ENCODE measurements around the gene ATAD1. TPM values are rescaled to one million over a fixed set of nuclear protein-coding genes. Genes with fewer than 3 reads are reported as not detected.

The ATAD1 gene
- polyA plus RNA-seq, 2 donors: 7.2 to 14.2 TPM

DNA sequence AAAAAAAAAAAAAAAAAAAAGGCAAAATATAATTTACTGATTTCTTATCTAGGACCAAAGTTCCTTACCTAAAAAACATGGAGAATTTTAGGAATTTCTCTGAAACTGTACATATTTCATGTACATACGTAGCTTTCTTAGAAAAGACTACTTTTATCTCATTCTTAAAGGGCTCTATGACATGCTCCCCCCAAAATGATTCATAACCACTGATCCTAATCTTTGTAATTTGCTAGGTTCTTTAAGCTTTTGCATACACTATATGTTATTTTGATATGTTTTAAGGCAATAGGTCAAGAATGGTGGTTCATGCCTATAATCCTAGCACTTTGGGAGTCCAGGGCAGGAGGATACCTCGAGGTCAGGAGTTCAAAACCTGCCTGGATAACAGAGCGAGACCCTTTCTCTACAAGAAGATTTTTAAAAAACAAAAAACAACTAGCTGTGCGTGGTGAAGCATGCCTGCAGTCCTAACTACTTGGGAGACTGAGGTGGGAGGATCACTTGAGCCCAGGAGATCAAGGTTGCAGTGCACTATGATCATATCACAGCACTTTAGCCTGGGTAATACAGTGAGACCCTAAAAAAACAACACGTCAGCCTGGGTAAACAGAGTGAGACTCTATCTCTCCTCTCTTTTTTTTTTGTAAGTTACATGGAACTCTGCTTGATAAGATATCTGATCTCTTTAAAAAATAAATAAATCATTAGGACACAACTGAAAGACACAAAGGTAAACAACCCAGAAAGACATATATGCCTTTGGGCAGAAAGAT is 54.8 kb downstream of the ATAD1 start:
- Histone ChIP-seq H3K27ac (ENCODE audit: low read depth in 2 of 2, low read length in 1 of 2) (no peak overlapping the region), H3K36me3 (ENCODE audit: control insufficient read depth in 2 of 2, insufficient read depth in 2 of 2, low read length in 1 of 2) (no peaks in the 10 kb centered on the region), H3K4me3 (ENCODE audit: low read depth in 1 of 2, low read length in 2 of 2) (no peak overlapping the region), H3K27me3 (ENCODE audit: control insufficient read depth in 1 of 2, insufficient read depth in 2 of 2, low read length in 2 of 2) (no peaks in the 10 kb centered on the region), H3K9me3 (ENCODE audit: control insufficient read depth in 2 of 2, insufficient read depth in 1 of 2, low read depth in 1 of 2, low read length in 1 of 2) (no peaks in the 10 kb centered on the region), H3K4me1 (ENCODE audit: control insufficient read depth in 2 of 2, insufficient read depth in 2 of 2, low read length in 1 of 2) (no peaks in the 10 kb centered on the region)
- WGBS, 2 donors: 89 to 93% methylated on average over 5 of the region's 5 CpGs

DNA sequence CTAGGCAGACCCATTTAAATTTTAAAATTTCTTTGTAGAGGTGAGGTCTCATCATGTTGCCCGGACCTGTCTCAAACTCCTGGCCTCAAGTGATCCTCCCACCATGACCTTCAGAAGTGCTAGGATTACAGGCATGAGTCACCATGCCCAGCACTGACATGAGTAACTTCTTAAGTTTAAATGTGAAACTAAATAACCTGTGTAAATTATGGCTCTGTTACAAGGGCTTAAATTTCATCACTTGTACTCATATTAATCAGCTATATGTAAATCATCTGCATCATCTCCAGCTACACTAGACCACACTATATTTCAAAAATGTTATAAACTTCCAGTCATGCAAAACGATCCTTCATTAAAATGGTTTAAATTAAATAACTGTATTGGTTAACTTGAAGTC is 56.1 kb downstream of the ATAD1 start:
- WGBS, 2 donors: 50 to 63% methylated on average over 2 of the region's 2 CpGs
- no peak overlapping the region for H3K4me3 ChIP-seq (ENCODE audit: low read depth in 1 of 2, low read length in 2 of 2)
- no peaks in the 10 kb centered on the region for H3K4me1 ChIP-seq (ENCODE audit: control insufficient read depth in 2 of 2, insufficient read depth in 2 of 2, low read length in 1 of 2)
- no peaks in the 10 kb centered on the region for H3K36me3 ChIP-seq (ENCODE audit: control insufficient read depth in 2 of 2, insufficient read depth in 2 of 2, low read length in 1 of 2)
- H3K27me3 ChIP-seq (ENCODE audit: control insufficient read depth in 1 of 2, insufficient read depth in 2 of 2, low read length in 2 of 2): no peaks in the 10 kb centered on the region
- no peak overlapping the region for H3K27ac ChIP-seq (ENCODE audit: low read depth in 2 of 2, low read length in 1 of 2)
- no peaks in the 10 kb centered on the region for H3K9me3 ChIP-seq (ENCODE audit: control insufficient read depth in 2 of 2, insufficient read depth in 1 of 2, low read depth in 1 of 2, low read length in 1 of 2)

DNA sequence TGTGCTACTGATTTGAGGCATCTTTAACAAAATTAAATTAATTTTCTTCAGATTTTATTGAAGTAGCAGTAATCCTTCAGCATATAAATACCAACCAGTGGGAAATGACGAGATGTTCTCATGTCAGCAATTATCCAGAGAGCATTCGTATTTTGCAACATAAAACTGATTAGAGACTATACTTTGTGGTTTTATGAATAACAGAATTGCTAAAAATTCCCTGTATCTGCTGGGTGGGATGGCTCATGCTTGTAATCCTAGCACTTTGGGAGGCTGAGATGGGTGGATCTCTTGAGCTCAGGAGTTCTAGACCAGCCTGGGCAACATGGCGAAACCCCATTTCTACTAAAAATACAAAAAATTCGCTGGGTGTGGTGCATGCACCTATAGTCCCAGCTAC is 56.9 kb downstream of the ATAD1 start:
- Histone ChIP-seq H3K4me1 (ENCODE audit: control insufficient read depth in 2 of 2, insufficient read depth in 2 of 2, low read length in 1 of 2) (no peaks in the 10 kb centered on the region), H3K27ac (ENCODE audit: low read depth in 2 of 2, low read length in 1 of 2) (no peak overlapping the region), H3K36me3 (ENCODE audit: control insufficient read depth in 2 of 2, insufficient read depth in 2 of 2, low read length in 1 of 2) (no peaks in the 10 kb centered on the region), H3K27me3 (ENCODE audit: control insufficient read depth in 1 of 2, insufficient read depth in 2 of 2, low read length in 2 of 2) (no peaks in the 10 kb centered on the region), H3K9me3 (ENCODE audit: control insufficient read depth in 2 of 2, insufficient read depth in 1 of 2, low read depth in 1 of 2, low read length in 1 of 2) (no peaks in the 10 kb centered on the region), H3K4me3 (ENCODE audit: low read depth in 1 of 2, low read length in 2 of 2) (no peak overlapping the region)
- 93 to 96% methylated on average over 4 of the region's 4 CpGs for WGBS, 2 donors

DNA sequence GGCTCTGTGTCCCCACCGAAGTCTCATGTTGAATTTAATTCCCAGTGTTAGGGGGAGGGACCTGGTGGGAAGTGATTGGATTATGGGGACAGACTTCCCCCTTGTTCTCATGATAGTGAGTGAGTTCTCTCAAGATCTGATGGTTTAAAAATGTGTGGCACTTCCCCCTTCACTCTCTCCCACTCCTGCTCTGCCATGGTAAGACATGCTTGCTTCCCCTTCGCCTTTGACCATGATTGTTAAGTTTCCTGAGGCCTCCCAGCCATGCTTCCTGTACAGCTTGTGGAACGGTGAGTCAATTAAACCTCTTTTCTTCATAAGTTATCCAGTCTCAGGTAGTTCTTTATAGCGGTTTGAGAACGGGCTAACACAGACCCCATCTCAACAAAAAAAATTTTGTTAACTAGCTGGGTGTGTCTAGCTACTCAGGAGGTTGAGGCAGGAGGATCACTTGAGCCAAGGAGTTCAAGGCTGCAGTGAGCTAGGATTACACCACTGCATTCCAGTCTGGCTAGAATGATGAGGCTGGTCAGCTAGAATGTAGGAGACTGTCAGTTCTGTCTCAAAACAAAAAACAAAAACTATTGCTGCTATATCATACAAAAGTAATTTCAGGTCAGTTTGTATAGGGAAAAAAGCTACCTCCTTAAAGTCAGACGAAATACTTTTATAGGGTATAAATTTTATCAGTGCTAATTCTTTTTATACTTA is 57.7 kb downstream of the ATAD1 start:
- 81 to 82% methylated on average over 6 of the region's 6 CpGs for WGBS, 2 donors
- H3K36me3 ChIP-seq (ENCODE audit: control insufficient read depth in 2 of 2, insufficient read depth in 2 of 2, low read length in 1 of 2): peaks cover 0 to 3% of the 10 kb centered on the region in 2 donors
- H3K27ac ChIP-seq (ENCODE audit: low read depth in 2 of 2, low read length in 1 of 2): no peak overlapping the region
- no peaks in the 10 kb centered on the region for H3K9me3 ChIP-seq (ENCODE audit: control insufficient read depth in 2 of 2, insufficient read depth in 1 of 2, low read depth in 1 of 2, low read length in 1 of 2)
- no peaks in the 10 kb centered on the region for H3K27me3 ChIP-seq (ENCODE audit: control insufficient read depth in 1 of 2, insufficient read depth in 2 of 2, low read length in 2 of 2)
- no peaks in the 10 kb centered on the region for H3K4me1 ChIP-seq (ENCODE audit: control insufficient read depth in 2 of 2, insufficient read depth in 2 of 2, low read length in 1 of 2)
- H3K4me3 ChIP-seq (ENCODE audit: low read depth in 1 of 2, low read length in 2 of 2): no peak overlapping the region

DNA sequence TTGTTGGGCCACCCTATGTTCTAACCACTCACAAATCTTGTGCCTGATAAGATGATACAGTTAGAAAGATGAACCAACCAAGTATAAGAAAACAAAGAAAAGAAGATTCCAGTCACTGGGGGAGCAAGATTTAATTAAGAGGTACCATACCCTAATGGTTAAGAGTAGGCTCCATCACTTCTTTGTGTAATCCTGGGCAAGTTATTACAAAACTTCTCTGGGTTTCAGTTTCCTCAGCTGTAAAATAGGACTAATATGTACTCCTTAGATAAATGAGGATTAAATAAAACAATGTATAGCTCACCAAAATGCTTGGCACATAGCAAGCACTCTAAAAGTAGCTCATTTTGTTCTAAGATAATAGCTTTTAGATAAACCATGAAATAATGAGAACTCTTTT is 58.5 kb downstream of the ATAD1 start:
- H3K4me1 ChIP-seq (ENCODE audit: control insufficient read depth in 2 of 2, insufficient read depth in 2 of 2, low read length in 1 of 2): no peaks in the 10 kb centered on the region
- no peak overlapping the region for H3K4me3 ChIP-seq (ENCODE audit: low read depth in 1 of 2, low read length in 2 of 2)
- no peaks in the 10 kb centered on the region for H3K9me3 ChIP-seq (ENCODE audit: control insufficient read depth in 2 of 2, insufficient read depth in 1 of 2, low read depth in 1 of 2, low read length in 1 of 2)
- H3K27ac ChIP-seq (ENCODE audit: low read depth in 2 of 2, low read length in 1 of 2): no peak overlapping the region
- peaks cover 0 to 3% of the 10 kb centered on the region in 2 donors for H3K36me3 ChIP-seq (ENCODE audit: control insufficient read depth in 2 of 2, insufficient read depth in 2 of 2, low read length in 1 of 2)
- H3K27me3 ChIP-seq (ENCODE audit: control insufficient read depth in 1 of 2, insufficient read depth in 2 of 2, low read length in 2 of 2): no peaks in the 10 kb centered on the region

DNA sequence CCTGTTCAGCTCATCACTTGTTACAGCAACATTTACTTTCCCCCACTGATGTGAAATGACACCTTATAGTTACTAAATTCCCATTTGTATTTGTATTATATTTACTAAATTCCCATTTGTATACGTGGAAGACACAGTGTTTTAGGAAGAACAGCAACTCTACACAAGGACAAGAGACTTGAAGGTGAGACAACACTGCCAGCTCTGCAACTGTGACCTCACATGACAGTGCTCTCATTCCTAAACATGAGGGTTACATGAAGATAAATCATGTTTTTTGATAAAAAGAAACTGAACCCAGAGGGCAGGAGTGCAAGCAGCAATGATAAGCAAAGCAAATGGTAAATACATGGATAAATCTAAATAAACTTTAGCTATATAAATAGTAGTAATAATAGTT is 60.3 kb downstream of the ATAD1 start:
- H3K9me3 ChIP-seq (ENCODE audit: control insufficient read depth in 2 of 2, insufficient read depth in 1 of 2, low read depth in 1 of 2, low read length in 1 of 2): no peaks in the 10 kb centered on the region
- no peak overlapping the region for H3K4me3 ChIP-seq (ENCODE audit: low read depth in 1 of 2, low read length in 2 of 2)
- H3K4me1 ChIP-seq (ENCODE audit: control insufficient read depth in 2 of 2, insufficient read depth in 2 of 2, low read length in 1 of 2): no peaks in the 10 kb centered on the region
- H3K27me3 ChIP-seq (ENCODE audit: control insufficient read depth in 1 of 2, insufficient read depth in 2 of 2, low read length in 2 of 2): no peaks in the 10 kb centered on the region
- peaks cover 0 to 3% of the 10 kb centered on the region in 2 donors for H3K36me3 ChIP-seq (ENCODE audit: control insufficient read depth in 2 of 2, insufficient read depth in 2 of 2, low read length in 1 of 2)
- no peak overlapping the region for H3K27ac ChIP-seq (ENCODE audit: low read depth in 2 of 2, low read length in 1 of 2)
- WGBS, 2 donors: 84 to 89% methylated on average over 1 of the region's 1 CpG

DNA sequence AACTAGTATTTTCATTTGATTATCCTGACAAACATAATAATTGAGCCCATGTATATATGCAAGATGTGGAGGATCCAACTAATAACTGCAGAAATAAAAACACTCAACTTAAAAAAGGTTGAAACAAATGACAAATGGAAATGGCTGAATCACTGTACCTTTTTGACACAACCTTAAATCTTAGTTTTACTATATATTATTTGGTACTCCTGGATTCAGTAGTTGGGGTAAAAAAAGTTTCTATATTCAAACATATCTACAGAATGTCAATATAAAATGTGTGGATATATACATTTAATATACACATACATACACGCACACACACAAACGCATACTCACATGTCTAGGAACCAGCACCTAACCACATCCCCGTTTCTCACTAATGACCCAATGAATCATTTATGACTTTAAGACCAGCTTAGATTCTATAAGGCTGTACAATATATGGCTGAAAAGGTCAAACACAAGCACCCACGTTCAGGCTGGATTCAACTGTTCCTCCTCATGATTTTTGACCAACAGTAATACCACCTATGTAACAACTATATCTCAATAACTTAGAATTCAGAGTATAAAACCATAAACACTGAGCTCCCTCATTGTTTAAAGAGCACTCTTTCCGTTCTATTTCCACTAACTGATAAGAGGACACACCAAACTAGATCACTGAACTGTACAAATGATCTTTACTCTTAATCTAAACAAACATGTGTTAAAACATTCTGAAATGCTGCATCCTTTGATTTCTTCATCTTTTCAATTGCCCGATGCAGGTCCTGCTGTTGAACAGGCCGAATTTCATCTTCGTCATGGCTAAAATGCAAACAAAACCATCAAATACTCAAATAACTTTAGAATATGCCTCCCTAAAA is 63.8 kb downstream of the ATAD1 start:
- H3K27ac ChIP-seq (ENCODE audit: low read depth in 2 of 2, low read length in 1 of 2): no peak overlapping the region
- peaks cover 0 to 3% of the 10 kb centered on the region in 2 donors for H3K36me3 ChIP-seq (ENCODE audit: control insufficient read depth in 2 of 2, insufficient read depth in 2 of 2, low read length in 1 of 2)
- H3K27me3 ChIP-seq (ENCODE audit: control insufficient read depth in 1 of 2, insufficient read depth in 2 of 2, low read length in 2 of 2): no peaks in the 10 kb centered on the region
- no peaks in the 10 kb centered on the region for H3K9me3 ChIP-seq (ENCODE audit: control insufficient read depth in 2 of 2, insufficient read depth in 1 of 2, low read depth in 1 of 2, low read length in 1 of 2)
- H3K4me3 ChIP-seq (ENCODE audit: low read depth in 1 of 2, low read length in 2 of 2): no peak overlapping the region
- no peaks in the 10 kb centered on the region for H3K4me1 ChIP-seq (ENCODE audit: control insufficient read depth in 2 of 2, insufficient read depth in 2 of 2, low read length in 1 of 2)
- 88 to 92% methylated on average over 8 of the region's 8 CpGs for WGBS, 2 donors

DNA sequence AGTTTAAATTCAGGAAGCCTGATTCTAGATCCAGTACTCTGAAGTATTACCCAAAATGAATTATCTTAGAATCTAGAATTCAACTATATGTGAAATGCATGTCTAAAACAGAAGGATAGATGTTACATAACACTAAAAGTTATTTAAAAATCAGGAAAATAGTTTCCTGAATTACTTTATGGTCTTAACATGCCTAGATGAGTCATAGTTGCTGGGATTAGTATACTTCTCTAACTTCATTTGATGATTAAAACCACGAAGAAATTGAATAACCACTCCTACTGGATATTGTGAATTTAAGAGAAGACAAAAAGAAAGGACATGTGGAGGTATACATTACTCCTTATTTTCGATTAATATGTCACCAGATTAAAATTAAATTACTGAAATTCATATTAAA is 65.5 kb downstream of the ATAD1 start:
- no peak overlapping the region for H3K27ac ChIP-seq (ENCODE audit: low read depth in 2 of 2, low read length in 1 of 2)

DNA sequence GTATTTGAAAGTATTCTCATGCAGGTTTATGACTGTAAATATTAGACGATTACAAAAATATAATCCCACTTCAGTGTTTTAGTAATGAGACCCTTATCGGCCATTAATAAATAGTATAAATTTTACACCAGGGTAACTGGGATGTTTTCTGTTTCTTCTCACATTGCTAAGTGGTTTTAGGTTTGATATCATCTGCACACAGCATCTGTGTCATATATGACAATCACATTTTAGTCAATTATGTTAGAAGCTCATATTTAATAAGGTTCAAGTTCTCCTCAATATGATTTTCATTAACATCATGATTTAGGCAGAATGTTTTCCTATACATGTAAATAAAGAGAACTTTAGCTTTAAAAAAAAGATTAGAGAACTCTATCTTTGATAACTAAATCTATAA is 66.8 kb downstream of the ATAD1 start:
- H3K4me3 ChIP-seq (ENCODE audit: low read depth in 1 of 2, low read length in 2 of 2): no peak overlapping the region
- H3K9me3 ChIP-seq (ENCODE audit: control insufficient read depth in 2 of 2, insufficient read depth in 1 of 2, low read depth in 1 of 2, low read length in 1 of 2): no peaks in the 10 kb centered on the region
- H3K4me1 ChIP-seq (ENCODE audit: control insufficient read depth in 2 of 2, insufficient read depth in 2 of 2, low read length in 1 of 2): no peaks in the 10 kb centered on the region
- peaks cover 0 to 3% of the 10 kb centered on the region in 2 donors for H3K36me3 ChIP-seq (ENCODE audit: control insufficient read depth in 2 of 2, insufficient read depth in 2 of 2, low read length in 1 of 2)
- H3K27ac ChIP-seq (ENCODE audit: low read depth in 2 of 2, low read length in 1 of 2): no peak overlapping the region
- no peaks in the 10 kb centered on the region for H3K27me3 ChIP-seq (ENCODE audit: control insufficient read depth in 1 of 2, insufficient read depth in 2 of 2, low read length in 2 of 2)
- WGBS, 2 donors: 84 to 89% methylated on average over 2 of the region's 2 CpGs

More for the DNA sequence above, 65.5 kb downstream of the ATAD1 start:
- no peak overlapping the region for H3K4me3 ChIP-seq (ENCODE audit: low read depth in 1 of 2, low read length in 2 of 2)
- no peaks in the 10 kb centered on the region for H3K9me3 ChIP-seq (ENCODE audit: control insufficient read depth in 2 of 2, insufficient read depth in 1 of 2, low read depth in 1 of 2, low read length in 1 of 2)
- WGBS, 2 donors: 54 to 56% methylated on average over 2 of the region's 2 CpGs
- no peaks in the 10 kb centered on the region for H3K27me3 ChIP-seq (ENCODE audit: control insufficient read depth in 1 of 2, insufficient read depth in 2 of 2, low read length in 2 of 2)
- H3K4me1 ChIP-seq (ENCODE audit: control insufficient read depth in 2 of 2, insufficient read depth in 2 of 2, low read length in 1 of 2): no peaks in the 10 kb centered on the region
- H3K36me3 ChIP-seq (ENCODE audit: control insufficient read depth in 2 of 2, insufficient read depth in 2 of 2, low read length in 1 of 2): peaks cover 0 to 3% of the 10 kb centered on the region in 2 donors
